ENCODE data around the gene KDM4C.
A peak's percentile ranks its signal among the peaks of the same experiment; 100 is the strongest.

The KDM4C gene

DNA sequence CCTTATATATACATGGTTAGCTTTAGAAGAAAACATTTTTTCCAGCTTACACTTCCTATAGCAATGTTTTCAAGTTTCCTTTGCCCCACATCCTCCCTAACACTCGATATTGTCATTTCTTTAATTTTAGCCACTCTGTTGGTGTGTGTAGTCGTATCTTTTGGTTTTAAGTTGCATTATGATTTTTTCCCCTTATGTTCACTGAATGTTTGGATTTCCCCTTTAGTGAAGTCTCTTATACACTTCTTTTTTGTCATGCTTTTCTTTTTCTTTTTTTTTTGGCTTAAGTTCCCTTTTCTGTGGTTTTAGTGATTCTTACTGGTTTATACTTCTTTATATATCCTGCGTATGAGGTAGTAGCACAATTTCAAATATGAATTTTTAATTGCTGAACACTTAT, 58.8 kb downstream of the KDM4C start:
- no peak for DNase-seq

GRCh38 chr9:6818292-6818922, 60.6 kb downstream of the KDM4C start:
- DNase-seq, result no peak

DNA sequence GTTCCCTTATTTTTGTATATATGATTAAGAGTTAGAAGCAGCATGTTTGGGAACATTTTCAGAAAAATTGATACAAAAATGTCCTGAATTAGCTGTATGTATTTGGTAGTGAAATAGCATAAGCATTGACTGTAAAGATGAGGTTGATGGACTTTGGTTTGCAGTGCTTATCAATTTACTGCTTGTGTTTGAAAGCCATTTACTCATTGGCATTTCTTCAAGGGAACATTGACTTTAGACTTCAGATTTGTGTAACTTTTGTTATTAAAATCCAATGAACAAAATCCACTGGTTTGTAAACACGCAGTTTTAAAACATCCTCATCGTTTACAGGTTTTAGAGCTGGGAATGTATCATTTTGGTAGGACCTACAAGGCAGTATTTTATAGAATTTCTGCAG, 61.3 kb downstream of the KDM4C start:
- no peak for DNase-seq

GRCh38 chr9:6819529-6819928, 61.8 kb downstream of the KDM4C start:
- no peak for DNase-seq

DNA sequence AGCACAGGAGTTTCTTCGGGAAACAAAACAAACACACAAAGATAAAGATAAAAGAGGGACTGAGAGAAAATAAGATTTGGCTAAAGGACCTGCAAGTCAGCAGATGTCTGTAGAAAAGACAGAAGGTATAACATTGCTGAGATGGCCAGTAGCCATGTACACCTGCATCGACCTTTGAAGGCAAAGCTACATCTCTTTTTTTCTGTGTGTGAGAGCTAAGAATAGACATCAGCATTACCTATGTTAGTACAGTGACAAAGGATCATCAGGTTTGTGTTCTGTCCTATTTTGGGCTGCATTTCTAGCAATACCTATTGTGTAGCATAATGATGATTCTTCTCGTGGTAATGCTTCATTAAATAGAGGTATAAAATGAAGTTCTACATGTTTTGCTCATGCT, 64.9 kb downstream of the KDM4C start:
- DNase-seq, result no peak

DNA sequence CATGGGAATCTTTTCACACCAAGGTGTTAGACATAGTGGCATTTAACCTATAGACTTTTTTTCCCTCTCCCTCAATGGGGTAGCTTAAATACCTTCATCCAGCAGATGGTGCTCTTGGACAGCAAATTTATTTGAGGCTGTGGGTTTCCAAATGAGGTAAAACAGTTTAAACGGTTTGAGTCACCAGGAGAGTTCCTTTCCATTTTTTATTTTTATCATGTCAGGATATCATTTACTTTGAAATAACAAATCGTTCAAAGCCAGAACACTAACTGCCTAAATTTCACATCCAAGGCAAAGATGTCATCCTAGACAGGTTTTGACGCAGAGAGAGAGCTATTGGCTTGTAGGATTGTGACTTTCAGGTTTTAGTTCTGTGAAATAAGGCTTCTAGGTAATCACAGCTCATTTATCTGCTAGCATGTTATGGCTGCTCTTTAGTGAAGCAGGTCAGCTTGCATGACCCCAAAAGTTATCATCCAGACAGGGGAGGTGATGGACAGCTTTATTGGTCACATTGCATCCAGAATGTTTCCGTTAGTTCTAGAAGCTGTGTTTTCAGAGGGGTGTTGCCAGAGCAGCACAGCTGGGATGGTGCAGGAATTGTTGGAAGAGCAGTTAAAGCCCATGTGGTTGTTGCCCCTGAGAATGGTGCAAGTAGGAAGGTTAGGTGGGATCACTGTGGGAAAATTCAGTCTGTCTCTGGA, 69.8 kb downstream of the KDM4C start:
- DNase-seq, result peak; percentile 32

GRCh38 chr9:6829027-6829426, 71.3 kb downstream of the KDM4C start:
- DNase-seq, result no peak

DNA sequence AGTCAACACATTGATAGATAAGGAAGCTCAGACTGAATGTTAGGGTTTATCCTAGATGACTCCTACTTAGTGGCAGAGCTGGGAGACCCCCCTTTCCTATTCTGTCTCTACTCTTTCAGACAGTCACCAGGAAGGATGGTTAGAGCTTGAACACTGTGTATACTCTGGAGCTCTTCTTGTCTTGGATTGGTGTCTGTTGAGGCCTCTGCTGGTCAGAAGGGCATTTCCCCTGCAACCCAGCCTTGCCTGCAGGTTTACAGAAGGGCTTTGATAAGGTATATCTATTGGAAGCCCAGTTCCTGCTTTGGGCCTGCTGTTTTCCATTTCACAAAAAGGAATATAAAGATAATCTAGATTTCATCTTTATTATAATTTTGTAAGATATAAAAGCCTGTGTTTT, 71.8 kb downstream of the KDM4C start:
- DNase-seq, result no peak

- DNase-seq, result no peak
Measured at GRCh38 chr9:6833518-6834192, 75.9 kb downstream of the KDM4C start.

DNA sequence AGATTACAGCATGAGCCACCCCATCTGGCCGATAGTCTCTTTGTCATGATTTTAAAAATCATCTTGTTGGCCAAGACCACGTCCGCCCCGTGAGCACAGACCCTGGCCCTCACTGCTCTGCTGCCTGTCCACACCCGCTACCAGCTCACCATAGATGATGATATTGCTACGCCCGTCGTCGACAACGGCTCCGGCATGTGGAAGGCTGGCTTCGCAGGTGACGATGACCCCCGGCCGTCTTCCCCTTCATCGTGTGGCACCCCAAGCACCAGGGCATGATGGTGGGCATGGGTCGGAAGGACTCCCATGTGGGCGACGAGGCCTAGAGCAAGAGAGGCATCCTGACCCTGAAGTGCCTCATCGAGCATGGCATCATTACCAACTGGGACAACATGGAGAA, 76.5 kb downstream of the KDM4C start:
- no peak for DNase-seq

DNA sequence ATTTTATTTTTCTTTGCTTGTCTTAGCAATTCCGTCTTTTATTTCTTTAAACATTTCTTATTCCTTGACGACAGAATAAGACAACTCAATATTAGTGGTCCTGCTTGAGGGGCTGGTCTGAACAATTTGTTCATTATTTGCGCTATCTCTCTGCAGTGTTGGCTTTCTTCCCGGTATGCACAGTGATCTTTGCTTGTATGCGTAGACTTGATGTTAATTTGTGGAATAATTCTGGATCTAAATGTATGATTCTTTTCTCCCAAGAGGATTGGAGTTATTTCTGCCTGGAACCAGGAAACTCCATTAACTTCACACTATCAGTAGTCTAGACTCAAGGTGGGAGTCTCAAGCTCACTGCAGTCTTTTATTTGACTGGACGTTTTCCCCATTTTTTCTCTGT, 80.4 kb downstream of the KDM4C start:
- DNase-seq, result no peak

GRCh38 chr9:6842584-6842947, 84.8 kb downstream of the KDM4C start:
- no peak for DNase-seq

- no peak for DNase-seq
Measured at GRCh38 chr9:6843742-6844141, 86.0 kb downstream of the KDM4C start.

DNA sequence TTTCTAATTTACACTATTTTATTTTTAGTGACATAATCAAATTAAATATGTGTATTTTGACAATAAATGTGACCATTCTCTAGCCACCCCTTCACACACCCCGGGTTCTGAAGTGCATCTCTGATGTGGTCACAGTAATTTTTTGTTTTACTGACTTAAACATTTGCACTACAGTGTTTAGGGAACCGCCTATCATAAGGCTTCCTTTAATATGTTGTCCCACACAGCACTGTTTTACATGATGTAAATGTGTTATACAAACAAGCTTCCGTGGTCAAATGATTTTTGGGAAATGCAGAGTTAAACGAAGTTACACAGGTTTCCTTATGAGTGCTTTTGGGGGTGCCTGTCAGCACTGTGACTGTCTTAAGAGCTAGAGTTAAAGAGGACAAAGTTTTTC, 86.5 kb downstream of the KDM4C start:
- no peak for DNase-seq

- no peak for DNase-seq
Measured at GRCh38 chr9:6845128-6845826, 87.5 kb downstream of the KDM4C start.

- DNase-seq, result no peak
Measured at GRCh38 chr9:6845880-6846279, 88.1 kb downstream of the KDM4C start.

DNA sequence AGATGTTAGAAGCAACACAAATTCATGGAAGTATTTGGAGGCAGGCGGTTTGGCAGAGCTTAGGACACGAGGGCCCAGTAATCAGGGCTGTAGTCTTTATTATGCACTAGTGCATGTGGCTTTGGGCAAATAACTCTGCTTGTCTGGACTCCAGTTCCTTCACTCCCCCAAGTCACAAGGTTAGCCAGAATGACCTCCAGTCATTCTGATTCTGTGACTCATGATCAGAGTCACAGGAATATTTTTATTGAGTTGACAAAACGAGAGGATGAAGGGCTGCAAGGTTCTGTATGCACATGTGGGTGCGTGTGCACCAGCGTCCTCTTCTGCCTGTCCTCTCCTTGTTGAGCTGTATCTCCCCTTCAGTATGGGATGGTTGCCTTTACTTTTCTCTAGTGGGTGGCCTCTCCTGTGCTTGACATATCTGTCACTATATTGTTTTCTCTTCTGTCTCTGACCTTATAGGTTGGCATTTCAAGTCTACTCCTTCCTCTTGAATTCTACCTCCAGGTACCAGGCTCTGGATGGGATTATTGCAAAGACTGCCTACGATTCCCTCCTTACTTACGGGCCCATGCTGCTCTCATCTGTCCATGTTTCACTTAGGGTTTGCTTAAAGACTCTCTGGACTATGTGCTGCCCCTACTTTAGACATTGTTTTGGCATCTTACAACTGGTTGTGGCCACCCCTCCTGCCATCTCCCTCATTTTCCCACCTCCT, 94.6 kb downstream of the KDM4C start:
- no peak for DNase-seq

DNA sequence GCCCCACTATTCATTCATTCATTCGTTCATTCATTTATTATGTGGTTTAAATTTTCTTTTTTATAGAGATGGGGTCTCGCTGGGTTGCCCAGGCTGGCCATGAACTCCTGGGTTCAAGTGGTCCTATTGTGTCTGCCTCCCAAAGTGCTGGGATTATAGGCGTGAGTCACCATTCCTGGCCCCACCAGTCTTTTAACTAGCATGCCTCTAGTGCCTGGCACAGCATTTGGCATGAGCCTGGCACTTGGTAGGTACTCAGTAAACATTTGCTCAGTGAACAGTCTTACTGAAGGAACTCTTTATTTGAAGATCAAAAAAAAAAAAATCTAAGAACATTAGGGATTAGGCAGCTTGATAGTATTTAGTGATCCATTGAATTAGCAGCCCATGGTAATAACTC, 98.1 kb downstream of the KDM4C start:
- DNase-seq, result no peak

DNA sequence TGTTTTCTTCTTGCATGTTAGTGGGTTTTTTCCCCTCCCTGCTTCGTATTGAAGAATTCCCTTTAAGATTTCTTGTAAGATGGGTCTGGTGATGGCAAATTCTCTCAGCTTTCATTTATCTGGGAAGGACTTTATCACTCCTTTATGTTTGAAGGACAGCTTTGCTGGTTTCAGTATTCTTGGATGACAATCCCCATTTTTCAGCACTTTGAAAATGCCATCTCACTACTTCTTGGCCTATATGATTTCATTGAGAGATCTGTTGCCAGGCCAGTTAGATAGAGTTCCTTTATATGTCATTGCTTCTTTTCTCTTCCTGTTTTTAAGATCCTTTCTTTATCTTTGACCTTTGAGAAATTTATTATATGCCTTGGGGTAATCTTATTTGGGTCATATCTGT, 106.3 kb downstream of the KDM4C start:
- no peak for DNase-seq

GRCh38 chr9:6869081-6869948, 111.5 kb downstream of the KDM4C start:
- DNase-seq, result no peak

GRCh38 chr9:6870149-6870548, 112.4 kb downstream of the KDM4C start:
- DNase-seq, result no peak

All from stimulated activated CD4-positive, alpha-beta T cell treated with anti-CD3 and anti-CD28 coated beads, Interleukin-1b, Interleukin-23, amount 100 ng/mL, for 48 hours (primary cell).